ENCODE results near the gene DNAAF2. TPM values are rescaled to one million over a fixed set of nuclear protein-coding genes. Genes with fewer than 3 reads are reported as not detected.

The DNAAF2 gene
- total RNA-seq, 6 donors from 2014 or later, result 6.1 to 17.6 (median 9.6) TPM

DNA sequence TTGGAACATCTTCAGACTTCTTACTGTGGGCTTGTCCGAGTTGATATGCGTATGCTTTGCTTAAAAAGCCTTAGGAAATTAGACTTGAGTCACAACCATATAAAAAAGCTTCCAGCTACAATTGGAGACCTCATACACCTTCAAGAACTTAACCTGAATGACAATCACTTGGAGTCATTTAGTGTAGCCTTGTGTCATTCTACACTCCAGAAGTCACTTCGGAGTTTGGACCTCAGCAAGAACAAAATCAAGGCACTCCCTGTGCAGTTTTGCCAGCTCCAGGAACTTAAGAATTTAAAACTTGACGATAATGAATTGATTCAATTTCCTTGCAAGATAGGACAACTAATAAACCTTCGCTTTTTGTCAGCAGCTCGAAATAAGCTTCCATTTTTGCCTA is 27.5 kb downstream of the DNAAF2 start:
- H3K4me3 ChIP-seq, result no peak overlapping the region
- ATAC-seq (ENCODE audit: low FRiP score in 2 of 2), result no peak
- H3K27ac ChIP-seq, result no peak overlapping the region
- peaks cover 0 to 18% (median 4%) of the 10 kb centered on the region in 4 donors for H3K36me3 ChIP-seq
- no peaks in the 10 kb centered on the region for H3K9me3 ChIP-seq
- H3K4me1 ChIP-seq, result no peaks in the 10 kb centered on the region
- TF ChIP-seq POLR2A (IDR thresholded peaks at IDR 0.05), result no peak
- 94 to 96% methylated on average over 6 of the region's 6 CpGs for WGBS, 2 donors
- no peaks in the 10 kb centered on the region for H3K27me3 ChIP-seq
- no peak for DNase-seq

DNA sequence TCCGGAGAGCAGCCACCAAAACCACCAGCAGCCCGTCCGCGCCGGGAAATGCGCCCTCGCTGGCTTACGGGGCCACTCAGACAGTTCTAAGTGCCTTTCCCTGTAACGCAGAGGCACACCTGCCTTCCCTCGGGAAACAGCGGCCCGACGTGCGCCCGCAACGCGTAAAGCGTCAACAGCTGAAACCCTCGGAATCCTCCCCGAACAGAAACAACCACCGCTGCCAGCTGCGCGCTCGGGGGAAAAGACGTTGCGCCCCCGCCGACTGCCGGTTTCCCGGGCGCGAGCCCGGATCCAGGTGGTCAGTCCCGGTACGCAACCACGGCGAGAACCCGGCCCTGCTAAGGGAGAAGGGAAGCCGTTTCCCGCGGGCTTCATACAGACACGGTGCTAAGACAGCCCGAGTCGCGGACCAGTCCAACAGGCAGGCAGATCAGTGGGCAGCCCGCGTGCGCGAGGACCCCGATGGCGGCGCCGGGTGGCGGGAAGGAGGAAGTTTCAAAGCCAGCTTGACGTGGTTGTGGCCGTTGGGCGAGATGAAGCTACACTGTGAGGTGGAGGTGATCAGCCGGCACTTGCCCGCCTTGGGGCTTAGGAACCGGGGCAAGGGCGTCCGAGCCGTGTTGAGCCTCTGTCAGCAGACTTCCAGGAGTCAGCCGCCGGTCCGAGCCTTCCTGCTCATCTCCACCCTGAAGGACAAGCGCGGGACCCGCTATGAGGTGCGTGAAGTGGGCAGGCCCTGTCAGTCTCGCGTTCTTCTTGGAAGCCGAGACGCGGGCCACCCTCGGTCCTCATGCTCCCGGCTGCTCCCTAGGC is 36.4 kb downstream of the DNAAF2 start, which contains the start of gene LRR1:
LRR1 (plus strand) TSS at position 456 of the 816 bp plus-strand sequence; CDS start at position 537, 81 bp downstream.
- ATAC-seq (ENCODE audit: low FRiP score in 2 of 2), result peak; percentile 96
- 0% methylated on average over 44 of the region's 77 CpGs; no CpG with 5 or more reads in 1 of the 2 donors for WGBS, 2 donors
- peak in 3 of 4 donors; percentile 54 to 78 (median 75) for TF ChIP-seq POLR2A (IDR thresholded peaks at IDR 0.05)
- peak; percentile 49 to 82 for TF ChIP-seq POLR2AphosphoS5 (IDR thresholded peaks at IDR 0.05)
- TF ChIP-seq, protein P1, sequence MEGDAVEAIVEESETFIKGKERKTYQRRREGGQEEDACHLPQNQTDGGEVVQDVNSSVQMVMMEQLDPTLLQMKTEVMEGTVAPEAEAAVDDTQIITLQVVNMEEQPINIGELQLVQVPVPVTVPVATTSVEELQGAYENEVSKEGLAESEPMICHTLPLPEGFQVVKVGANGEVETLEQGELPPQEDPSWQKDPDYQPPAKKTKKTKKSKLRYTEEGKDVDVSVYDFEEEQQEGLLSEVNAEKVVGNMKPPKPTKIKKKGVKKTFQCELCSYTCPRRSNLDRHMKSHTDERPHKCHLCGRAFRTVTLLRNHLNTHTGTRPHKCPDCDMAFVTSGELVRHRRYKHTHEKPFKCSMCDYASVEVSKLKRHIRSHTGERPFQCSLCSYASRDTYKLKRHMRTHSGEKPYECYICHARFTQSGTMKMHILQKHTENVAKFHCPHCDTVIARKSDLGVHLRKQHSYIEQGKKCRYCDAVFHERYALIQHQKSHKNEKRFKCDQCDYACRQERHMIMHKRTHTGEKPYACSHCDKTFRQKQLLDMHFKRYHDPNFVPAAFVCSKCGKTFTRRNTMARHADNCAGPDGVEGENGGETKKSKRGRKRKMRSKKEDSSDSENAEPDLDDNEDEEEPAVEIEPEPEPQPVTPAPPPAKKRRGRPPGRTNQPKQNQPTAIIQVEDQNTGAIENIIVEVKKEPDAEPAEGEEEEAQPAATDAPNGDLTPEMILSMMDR (IDR thresholded peaks at IDR 0.05), result no peak

DNA sequence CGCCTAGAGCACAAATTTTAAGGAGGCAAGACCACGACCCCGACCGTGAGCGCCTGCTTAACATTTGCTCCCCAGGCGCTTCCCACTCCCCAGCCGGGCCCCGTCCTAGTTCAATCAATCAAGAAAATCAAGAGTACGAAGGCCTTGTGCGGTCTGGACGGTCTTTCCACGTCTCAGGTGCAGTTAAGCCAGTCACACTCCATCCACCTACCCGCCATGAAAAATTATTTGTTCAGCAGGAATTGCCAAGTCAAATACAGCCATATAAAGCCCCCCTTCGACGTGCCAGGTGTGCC is 36.9 kb downstream of the DNAAF2 start:
- Histone ChIP-seq H3K36me3 (peaks cover 0 to 8% (median 0%) of the 10 kb centered on the region in 4 donors), H3K9me3 (no peaks in the 10 kb centered on the region), H3K4me1 (peaks cover 3 to 25% (median 4%) of the 10 kb centered on the region in 4 donors), H3K27ac (peak overlapping the region; percentile 95 to 100 (median 96)), H3K4me3 (peak overlapping the region; percentile 58 to 88 (median 73)), H3K27me3 (no peaks in the 10 kb centered on the region)
- DNase-seq (peak in 1 of 2 donors; percentile 34), ATAC-seq (ENCODE audit: low FRiP score in 2 of 2) (peak; percentile 34 to 52)
- 0 to 1% methylated on average over 13 to 15 of the region's 15 CpGs for WGBS, 2 donors
- TF ChIP-seq EP300 (IDR thresholded peaks at IDR 0.05) (no peak), POLR2A (IDR thresholded peaks at IDR 0.05) (no peak), POLR2AphosphoS5 (IDR thresholded peaks at IDR 0.05) (no peak)
- TF ChIP-seq, protein P1 (IDR thresholded peaks at IDR 0.05), result no peak

More for the DNA sequence above, 36.4 kb downstream of the DNAAF2 start, which contains the start of gene LRR1:
- H3K9me3 ChIP-seq, result no peaks in the 10 kb centered on the region
- peaks cover 0 to 8% (median 0%) of the 10 kb centered on the region in 4 donors for H3K36me3 ChIP-seq
- H3K4me3 ChIP-seq, result peak within 1 kb of the TSS; percentile 58 to 88 (median 73)
- peaks cover 3 to 25% (median 4%) of the 10 kb centered on the region in 4 donors for H3K4me1 ChIP-seq
- H3K27me3 ChIP-seq, result no peaks in the 10 kb centered on the region
- DNase-seq, result peak; percentile 93 to 97
- H3K27ac ChIP-seq, result peak within 1 kb of the TSS; percentile 95 to 100 (median 96)

DNA sequence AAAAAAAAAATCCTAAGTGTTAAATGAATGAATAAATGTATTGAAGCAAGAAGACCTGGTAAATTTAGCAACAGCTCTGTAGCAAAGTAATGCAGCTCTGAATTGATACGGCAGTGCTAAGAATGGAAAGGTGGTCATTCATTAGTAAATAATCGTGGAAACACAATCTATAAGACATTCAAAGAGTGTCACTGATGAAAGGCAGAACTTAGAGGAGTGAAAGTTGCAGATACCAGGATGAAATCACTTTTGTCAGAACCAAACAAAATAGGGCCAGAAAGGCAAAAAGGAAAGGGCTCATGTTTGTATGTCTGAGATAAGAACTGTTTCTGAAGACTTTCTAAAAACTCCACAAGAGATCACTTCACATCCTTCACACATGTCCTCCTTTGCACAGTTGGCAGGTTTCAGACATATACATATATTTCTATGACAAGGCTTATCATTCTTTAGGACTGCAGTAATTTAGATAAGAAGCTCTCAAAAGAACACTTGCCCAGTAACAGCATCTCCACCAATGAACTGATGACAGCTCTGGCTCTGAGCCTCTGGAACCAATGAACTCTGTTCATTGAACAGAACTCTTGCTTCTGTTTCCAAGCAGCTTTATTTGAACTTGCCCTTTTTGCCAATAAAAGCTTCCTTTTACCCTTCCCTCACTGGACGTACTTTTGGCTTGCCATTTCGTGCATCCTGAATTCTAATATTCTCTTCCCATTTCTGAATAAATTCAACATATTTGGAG is 40.5 kb downstream of the DNAAF2 start:
- Histone ChIP-seq H3K4me1 (peaks cover 0 to 25% (median 4%) of the 10 kb centered on the region in 4 donors), H3K27ac (peak overlapping the region in 1 of 4 donors; percentile 30), H3K9me3 (no peaks in the 10 kb centered on the region), H3K4me3 (no peak overlapping the region), H3K36me3 (no peaks in the 10 kb centered on the region), H3K27me3 (no peaks in the 10 kb centered on the region)
- ATAC-seq (ENCODE audit: low FRiP score in 2 of 2) (no peak), DNase-seq (peak in 1 of 2 donors; percentile 36)
- WGBS, 2 donors, result 17 to 22% methylated on average over 4 of the region's 4 CpGs
- no peak for TF ChIP-seq POLR2A (IDR thresholded peaks at IDR 0.05)

DNA sequence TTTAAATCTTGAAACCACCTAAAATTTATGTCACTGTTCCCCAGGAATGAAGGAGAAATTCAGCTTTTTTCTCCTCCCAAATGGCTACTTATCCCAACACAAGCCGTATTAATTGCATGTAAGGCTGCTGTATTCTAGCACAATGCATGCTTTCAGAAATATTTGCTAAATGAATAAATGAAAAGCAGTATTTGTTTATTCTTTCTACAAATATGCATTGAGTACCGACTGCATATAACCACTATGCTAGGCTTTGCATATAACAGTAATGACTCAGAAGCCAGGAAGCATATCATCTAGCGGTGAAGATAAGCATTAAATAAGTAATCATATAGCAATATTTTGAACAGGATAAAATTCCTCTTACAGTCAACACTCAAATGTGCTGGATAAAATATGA is 42.0 kb downstream of the DNAAF2 start:
- Histone ChIP-seq H3K4me1 (peaks cover 0 to 25% (median 4%) of the 10 kb centered on the region in 4 donors), H3K27ac (no peak overlapping the region), H3K27me3 (no peaks in the 10 kb centered on the region), H3K4me3 (no peak overlapping the region), H3K9me3 (no peaks in the 10 kb centered on the region), H3K36me3 (no peaks in the 10 kb centered on the region)
- TF ChIP-seq, protein P1 (IDR thresholded peaks at IDR 0.05), result no peak
- TF ChIP-seq EP300 (IDR thresholded peaks at IDR 0.05), result no peak
- TF ChIP-seq POLR2AphosphoS5 (IDR thresholded peaks at IDR 0.05), result no peak
- no peak for TF ChIP-seq POLR2A (IDR thresholded peaks at IDR 0.05)
- DNase-seq (no peak), ATAC-seq (ENCODE audit: low FRiP score in 2 of 2) (no peak)
- WGBS, 2 donors, result 84 to 90% methylated on average over 3 of the region's 3 CpGs

All from upper lobe of left lung (tissue), 6 donors.